Right atrium auricular region (tissue), 2 donors: Measurements from ENCODE around the gene FSIP2. TPM values are rescaled to one million over a fixed set of nuclear protein-coding genes. Genes with fewer than 3 reads are reported as not detected.

ENCODE experiments used
- DNase-seq: peaks from one replicate; pipeline ENCODE4 v3.0.0-alpha.2; 2019; ENCODE audit warnings: low spot score
- H3K27ac ChIP-seq, 2 donors: fragments of 200-600 bp; sonication (generic); 1 replicate in 1 of 2; 2 replicates in 1 of 2; pipeline ENCODE4 v1.5.1; 2016 to 2019
- H3K27me3 ChIP-seq, 2 donors: fragments of 200-600 bp; sonication (generic); one replicate each; pipeline versions ENCODE4 v1.5.1 to v1.6.0; 2017 to 2019
- H3K36me3 ChIP-seq: fragments of 200-600 bp; sonication (generic); one replicate; pipeline ENCODE4 v1.5.1; 2016
- H3K4me1 ChIP-seq, 2 donors: fragments of 200-600 bp; sonication (generic); one replicate each; pipeline versions ENCODE4 v1.5.1 to v1.6.0; 2017 to 2019
- H3K4me3 ChIP-seq, 2 donors: fragments of 200-600 bp; sonication (generic); 1 replicate in 1 of 2; 2 replicates in 1 of 2; pipeline ENCODE4 v1.5.1; 2017 to 2019; ENCODE audit warnings: mild to moderate bottlenecking in 1 of 2, moderate library complexity in 1 of 2
- H3K9me3 ChIP-seq, 2 donors: fragments of 200-600 bp; sonication (generic); one replicate each; pipeline ENCODE4 v1.5.1; 2019
- CTCF ChIP-seq, 2 donors: fragments of 200-600 bp; sonication (generic); IDR thresholded peaks; one replicate each; pipeline ENCODE4 v1.5.1; 2019; ENCODE audit warnings: antibody characterized with exemption in 2 of 2
- total RNA-seq, 2 donors: library from RNA; depleted of rRNA; stranded (reverse); fragments of >200 nt; gene quantifications; one replicate each; pipeline ENCODE4 v1.1.0, GENCODE V29; 2016

FSIP2 gene
- total RNA-seq, 2 donors from 2014 or later = 0.22 to 0.28 TPM

GRCh38 chr2:185833864-185834263, 95.3 kb downstream of the FSIP2 start:
- H3K36me3 ChIP-seq = no peaks in the 10 kb centered on the region
- H3K4me3 ChIP-seq = no peak overlapping the region
- H3K4me1 ChIP-seq = no peaks in the 10 kb centered on the region
- no peak overlapping the region for H3K27ac ChIP-seq
- peaks cover 0 to 8% of the 10 kb centered on the region in 2 donors for H3K9me3 ChIP-seq
- no peak for DNase-seq
- H3K27me3 ChIP-seq = no peaks in the 10 kb centered on the region
- no peak for TF ChIP-seq CTCF (IDR thresholded peaks at IDR 0.05)

GRCh38 chr2:185835974-185836373, 97.4 kb downstream of the FSIP2 start:
- TF ChIP-seq CTCF (IDR thresholded peaks at IDR 0.05) = no peak
- H3K4me3 ChIP-seq = no peak overlapping the region
- no peaks in the 10 kb centered on the region for H3K36me3 ChIP-seq
- H3K27ac ChIP-seq = no peak overlapping the region
- no peak for DNase-seq
- H3K9me3 ChIP-seq = peaks cover 0 to 12% of the 10 kb centered on the region in 2 donors
- no peaks in the 10 kb centered on the region for H3K4me1 ChIP-seq
- no peaks in the 10 kb centered on the region for H3K27me3 ChIP-seq

- Histone ChIP-seq H3K9me3 (no peaks in the 10 kb centered on the region), H3K4me3 (no peak overlapping the region), H3K4me1 (no peaks in the 10 kb centered on the region), H3K27ac (no peak overlapping the region), H3K27me3 (no peaks in the 10 kb centered on the region), H3K36me3 (no peaks in the 10 kb centered on the region)
- no peak for DNase-seq
- TF ChIP-seq CTCF (IDR thresholded peaks at IDR 0.05) = no peak
Observed at GRCh38 chr2:185854885-185855284, 116.3 kb downstream of the FSIP2 start.

GRCh38 chr2:185857691-185858090, 119.1 kb downstream of the FSIP2 start:
- no peaks in the 10 kb centered on the region for H3K9me3 ChIP-seq
- H3K27ac ChIP-seq = no peak overlapping the region
- no peak for DNase-seq
- no peak for TF ChIP-seq CTCF (IDR thresholded peaks at IDR 0.05)
- H3K4me1 ChIP-seq = no peaks in the 10 kb centered on the region
- H3K27me3 ChIP-seq = no peaks in the 10 kb centered on the region
- H3K36me3 ChIP-seq = no peaks in the 10 kb centered on the region
- no peak overlapping the region for H3K4me3 ChIP-seq

GRCh38 chr2:185859506-185859905, 120.9 kb downstream of the FSIP2 start:
- no peak for TF ChIP-seq CTCF (IDR thresholded peaks at IDR 0.05)
- no peaks in the 10 kb centered on the region for H3K27me3 ChIP-seq
- no peaks in the 10 kb centered on the region for H3K9me3 ChIP-seq
- no peak for DNase-seq
- no peak overlapping the region for H3K4me3 ChIP-seq
- no peaks in the 10 kb centered on the region for H3K36me3 ChIP-seq
- H3K27ac ChIP-seq = no peak overlapping the region
- H3K4me1 ChIP-seq = no peaks in the 10 kb centered on the region

GRCh38 chr2:185860321-185860720, 121.7 kb downstream of the FSIP2 start:
- Histone ChIP-seq H3K27me3 (no peaks in the 10 kb centered on the region), H3K4me3 (no peak overlapping the region), H3K9me3 (no peaks in the 10 kb centered on the region), H3K4me1 (no peaks in the 10 kb centered on the region), H3K27ac (no peak overlapping the region), H3K36me3 (no peaks in the 10 kb centered on the region)
- TF ChIP-seq CTCF (IDR thresholded peaks at IDR 0.05) = no peak
- no peak for DNase-seq
